GM10248 (cell line): ENCODE measurements around the gene CXCR3.
A peak's percentile ranks its signal among the peaks of the same experiment; 100 is the strongest.

Source experiments
- CTCF ChIA-PET: fragments of 300-600 bp; sonication (Branson Sonifier 250); formaldehyde crosslinking; extraction: SDS; loops from one replicate; lab custom pipeline; 2021; ENCODE audit warnings: antibody characterized with exemption; lab: Yijun Ruan, JAX
- POLR2A ChIA-PET: fragments of 350-650 bp; sonication (Branson Sonifier 250); formaldehyde crosslinking; extraction: SDS; loops from one replicate; lab custom pipeline; 2020; ENCODE audit warnings: antibody characterized with exemption; lab: Yijun Ruan, JAX
- DNase-seq: peaks from one replicate; pipeline ENCODE4 v3.0.0; 2012; ENCODE audit errors: extremely low spot score
- CTCF ChIP-seq: IDR thresholded peaks from 2 replicates; pipeline ENCODE4 v1.5.1; 2012; ENCODE audit warnings: mild to moderate bottlenecking, low read depth; ENCODE audit errors: extremely low read depth, missing control alignments, control extremely low read depth

Gene CXCR3

GRCh38 chrX:71618303-71618721 is at the start of gene CXCR3:
CXCR3 (minus strand) TSS chrX:71618511; CDS start chrX:71618449, 62 bp downstream.
- ChIA-PET POLR2A (interaction anchor here (0.6 kb wide), 1 partner anchor 22 kb away, joined by 3 read pairs; no protein-coding TSS in a partner anchor), CTCF (interaction anchor here (2.1 to 2.4 kb wide), 2 partner anchors 32 to 34 kb away, joined by 6 to 8 read pairs; no protein-coding TSS in a partner anchor)
- no peak for TF ChIP-seq CTCF
- DNase-seq, result peak; percentile 57

- ChIA-PET CTCF (no interaction called here), POLR2A (no interaction called here)
- DNase-seq, result no peak
- no peak for TF ChIP-seq CTCF
Measured at GRCh38 chrX:71667328-71668247, 49.3 kb upstream of the CXCR3 start, which contains the start of gene LOC101059915. LOC101059915 (plus strand) TSS chrX:71667546.

GRCh38 chrX:71666240-71667223 is 48.2 kb upstream of the CXCR3 start:
- no peak for DNase-seq
- TF ChIP-seq CTCF, result no peak
- ChIA-PET CTCF (no interaction called here), POLR2A (no interaction called here)

GRCh38 chrX:71665747-71666146 is 47.4 kb upstream of the CXCR3 start:
- CTCF ChIA-PET, result no interaction called here
- POLR2A ChIA-PET, result no interaction called here
- DNase-seq, result no peak
- no peak for TF ChIP-seq CTCF

- DNase-seq, result no peak
- no peak for TF ChIP-seq CTCF
- POLR2A ChIA-PET, result no interaction called here
- CTCF ChIA-PET, result no interaction called here
Measured at GRCh38 chrX:71664889-71665491, 46.7 kb upstream of the CXCR3 start.
